ENCODE results near the gene NOB1. TPM values are rescaled to one million over a fixed set of nuclear protein-coding genes. Genes with fewer than 3 reads are reported as not detected.

The NOB1 gene
- total and polyA plus RNA-seq, 9 of the 15 experiments (the other 6 are each of a cell fraction or from before 2014, with no cell fraction given), result 42.4 to 148 (median 116) TPM

DNA sequence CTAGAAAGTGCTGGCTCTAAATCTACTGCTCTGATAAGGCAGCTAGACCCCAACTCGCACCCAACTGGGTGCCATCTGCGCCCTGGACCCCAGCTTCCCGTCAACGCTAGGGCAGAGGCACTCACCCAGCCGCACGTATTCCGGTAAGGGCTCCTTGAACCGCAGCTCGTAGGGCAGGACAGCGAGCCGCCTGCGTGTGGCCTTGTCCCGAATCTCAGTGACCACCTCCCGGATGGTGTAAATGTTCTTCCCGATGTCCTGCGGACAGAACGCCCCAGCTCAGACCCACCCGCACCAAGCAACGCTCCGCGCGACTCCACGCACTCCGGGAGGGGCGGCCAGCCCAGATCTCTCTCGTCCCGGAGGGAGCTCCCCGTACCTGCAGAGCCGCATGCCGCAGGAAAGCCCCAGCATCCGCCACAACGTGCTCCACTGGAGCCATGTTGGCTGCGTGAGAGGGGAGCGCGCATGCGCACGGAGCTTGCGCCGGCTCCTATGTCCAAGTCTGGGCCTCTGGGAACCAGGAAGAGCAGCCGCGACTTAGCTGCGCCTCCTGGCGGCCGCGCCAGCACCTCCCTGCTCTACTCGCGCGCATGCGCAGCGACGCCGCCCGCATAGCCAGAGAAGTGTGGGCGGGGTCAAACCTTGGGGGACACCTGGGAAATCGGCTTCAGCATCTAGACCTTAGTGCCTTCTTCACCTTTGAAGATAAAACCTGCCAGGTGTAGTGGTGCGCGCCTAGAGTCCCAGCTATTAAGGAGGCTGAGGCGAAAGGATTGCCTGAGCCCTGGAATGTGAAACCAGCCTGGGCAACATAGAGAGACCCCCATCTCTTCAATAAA is at the start of gene NOB1 (continued):
- TF ChIP-seq ADNP (tag; IDR thresholded peaks at IDR 0.05), result no peak; the same call in 1 of the 2 replicates
- no peak for TF ChIP-seq NFYB (IDR thresholded peaks at IDR 0.05; ENCODE audit: extremely low read depth, insufficient read length)
- peak; percentile 65; the same call in 1 of the 2 replicates for TF ChIP-seq GABPB1 (CRISPR knock-in tag; IDR thresholded peaks at IDR 0.05)
- TF ChIP-seq EGR1 (conservative IDR thresholded peaks at IDR 0.05), result peak; percentile 65
- TF ChIP-seq ARID1B (IDR thresholded peaks at IDR 0.05), result 0 out of 2 replicates have a peak, but pooled peaks have one; percentile 28
- peak; percentile 63 for TF ChIP-seq HCFC1 (IDR thresholded peaks at IDR 0.05; ENCODE audit: low read depth, low read length)
- TF ChIP-seq, protein P1, sequence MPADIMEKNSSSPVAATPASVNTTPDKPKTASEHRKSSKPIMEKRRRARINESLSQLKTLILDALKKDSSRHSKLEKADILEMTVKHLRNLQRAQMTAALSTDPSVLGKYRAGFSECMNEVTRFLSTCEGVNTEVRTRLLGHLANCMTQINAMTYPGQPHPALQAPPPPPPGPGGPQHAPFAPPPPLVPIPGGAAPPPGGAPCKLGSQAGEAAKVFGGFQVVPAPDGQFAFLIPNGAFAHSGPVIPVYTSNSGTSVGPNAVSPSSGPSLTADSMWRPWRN (IDR thresholded peaks at IDR 0.05; ENCODE audit: low read depth), result no peak
- TF ChIP-seq FOXA1 (IDR thresholded peaks at IDR 0.05; ENCODE audit: borderline replicate concordance), result no peak
- TF ChIP-seq SP1 (CRISPR knock-in tag; IDR thresholded peaks at IDR 0.05), result peak; percentile 83
- TF ChIP-seq, protein P2, sequence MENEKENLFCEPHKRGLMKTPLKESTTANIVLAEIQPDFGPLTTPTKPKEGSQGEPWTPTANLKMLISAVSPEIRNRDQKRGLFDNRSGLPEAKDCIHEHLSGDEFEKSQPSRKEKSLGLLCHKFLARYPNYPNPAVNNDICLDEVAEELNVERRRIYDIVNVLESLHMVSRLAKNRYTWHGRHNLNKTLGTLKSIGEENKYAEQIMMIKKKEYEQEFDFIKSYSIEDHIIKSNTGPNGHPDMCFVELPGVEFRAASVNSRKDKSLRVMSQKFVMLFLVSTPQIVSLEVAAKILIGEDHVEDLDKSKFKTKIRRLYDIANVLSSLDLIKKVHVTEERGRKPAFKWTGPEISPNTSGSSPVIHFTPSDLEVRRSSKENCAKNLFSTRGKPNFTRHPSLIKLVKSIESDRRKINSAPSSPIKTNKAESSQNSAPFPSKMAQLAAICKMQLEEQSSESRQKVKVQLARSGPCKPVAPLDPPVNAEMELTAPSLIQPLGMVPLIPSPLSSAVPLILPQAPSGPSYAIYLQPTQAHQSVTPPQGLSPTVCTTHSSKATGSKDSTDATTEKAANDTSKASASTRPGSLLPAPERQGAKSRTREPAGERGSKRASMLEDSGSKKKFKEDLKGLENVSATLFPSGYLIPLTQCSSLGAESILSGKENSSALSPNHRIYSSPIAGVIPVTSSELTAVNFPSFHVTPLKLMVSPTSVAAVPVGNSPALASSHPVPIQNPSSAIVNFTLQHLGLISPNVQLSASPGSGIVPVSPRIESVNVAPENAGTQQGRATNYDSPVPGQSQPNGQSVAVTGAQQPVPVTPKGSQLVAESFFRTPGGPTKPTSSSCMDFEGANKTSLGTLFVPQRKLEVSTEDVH (IDR thresholded peaks at IDR 0.05; ENCODE audit: low read depth, partially characterized antibody), result no peak
- TF ChIP-seq ATF1 (CRISPR knock-in tag; IDR thresholded peaks at IDR 0.05), result no peak
- TF ChIP-seq ATF1 (tag; IDR thresholded peaks at IDR 0.05), result peak; percentile 53; the same call in 1 of the 2 replicates
- no peak for TF ChIP-seq MAFG (tag; conservative IDR thresholded peaks at IDR 0.05)
- TF ChIP-seq SIN3B (IDR thresholded peaks at IDR 0.05; ENCODE audit: low read depth), result peak; percentile 90
- TF ChIP-seq DMBX1 (CRISPR knock-in tag; IDR thresholded peaks at IDR 0.05; ENCODE audit: borderline replicate concordance), result no peak

Measured in K562 (cell line).